GM12873 (cell line): ENCODE data around the gene MTERF4.

Experiments
- TF ChIP-seq, protein P1 (sequence below): IDR thresholded peaks from 2 replicates; pipeline ENCODE4 v1.5.1; 2012; ENCODE audit warnings: low read depth, mild to moderate bottlenecking, moderate library complexity, low read length, control low read depth; ENCODE audit not compliant: insufficient read depth; ENCODE audit errors: missing control alignments

Gene MTERF4

DNA sequence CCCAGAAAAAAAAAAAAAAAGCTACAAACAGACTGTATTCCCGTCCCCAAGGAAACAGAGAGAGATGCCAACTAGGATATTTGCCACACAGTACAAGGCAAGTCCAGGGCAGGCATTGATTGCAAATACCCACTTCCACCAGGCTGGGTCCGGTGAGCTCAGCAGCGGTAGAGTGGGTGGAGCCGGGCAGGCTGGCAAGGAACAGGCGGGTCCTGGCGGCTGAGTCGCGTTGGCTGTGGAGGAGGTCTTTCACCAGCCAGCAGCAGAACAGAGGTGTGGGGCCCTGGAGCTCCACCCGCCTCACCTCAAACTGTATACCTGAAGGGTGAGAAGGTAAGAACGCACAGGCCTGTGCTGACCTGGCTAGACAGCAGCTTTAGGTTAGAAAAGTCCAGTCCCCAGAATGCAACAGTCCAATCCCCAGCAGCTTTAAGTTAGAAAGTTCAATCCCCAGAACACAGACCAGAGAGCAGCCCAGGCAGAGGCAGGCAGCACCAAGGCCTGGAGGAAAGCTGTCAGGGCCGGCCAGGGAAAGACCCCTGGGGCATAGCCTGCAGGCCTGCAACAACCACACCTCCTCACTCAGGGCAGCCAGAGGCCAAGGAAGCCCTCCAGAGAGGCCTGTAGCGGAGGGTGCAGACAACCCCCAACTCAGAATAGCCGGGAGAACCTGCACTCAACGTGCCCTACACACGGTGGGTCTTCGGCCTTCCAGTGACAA, 21.9 kb upstream of the MTERF4 start:
- TF ChIP-seq, protein P1, sequence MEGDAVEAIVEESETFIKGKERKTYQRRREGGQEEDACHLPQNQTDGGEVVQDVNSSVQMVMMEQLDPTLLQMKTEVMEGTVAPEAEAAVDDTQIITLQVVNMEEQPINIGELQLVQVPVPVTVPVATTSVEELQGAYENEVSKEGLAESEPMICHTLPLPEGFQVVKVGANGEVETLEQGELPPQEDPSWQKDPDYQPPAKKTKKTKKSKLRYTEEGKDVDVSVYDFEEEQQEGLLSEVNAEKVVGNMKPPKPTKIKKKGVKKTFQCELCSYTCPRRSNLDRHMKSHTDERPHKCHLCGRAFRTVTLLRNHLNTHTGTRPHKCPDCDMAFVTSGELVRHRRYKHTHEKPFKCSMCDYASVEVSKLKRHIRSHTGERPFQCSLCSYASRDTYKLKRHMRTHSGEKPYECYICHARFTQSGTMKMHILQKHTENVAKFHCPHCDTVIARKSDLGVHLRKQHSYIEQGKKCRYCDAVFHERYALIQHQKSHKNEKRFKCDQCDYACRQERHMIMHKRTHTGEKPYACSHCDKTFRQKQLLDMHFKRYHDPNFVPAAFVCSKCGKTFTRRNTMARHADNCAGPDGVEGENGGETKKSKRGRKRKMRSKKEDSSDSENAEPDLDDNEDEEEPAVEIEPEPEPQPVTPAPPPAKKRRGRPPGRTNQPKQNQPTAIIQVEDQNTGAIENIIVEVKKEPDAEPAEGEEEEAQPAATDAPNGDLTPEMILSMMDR = no peak

DNA sequence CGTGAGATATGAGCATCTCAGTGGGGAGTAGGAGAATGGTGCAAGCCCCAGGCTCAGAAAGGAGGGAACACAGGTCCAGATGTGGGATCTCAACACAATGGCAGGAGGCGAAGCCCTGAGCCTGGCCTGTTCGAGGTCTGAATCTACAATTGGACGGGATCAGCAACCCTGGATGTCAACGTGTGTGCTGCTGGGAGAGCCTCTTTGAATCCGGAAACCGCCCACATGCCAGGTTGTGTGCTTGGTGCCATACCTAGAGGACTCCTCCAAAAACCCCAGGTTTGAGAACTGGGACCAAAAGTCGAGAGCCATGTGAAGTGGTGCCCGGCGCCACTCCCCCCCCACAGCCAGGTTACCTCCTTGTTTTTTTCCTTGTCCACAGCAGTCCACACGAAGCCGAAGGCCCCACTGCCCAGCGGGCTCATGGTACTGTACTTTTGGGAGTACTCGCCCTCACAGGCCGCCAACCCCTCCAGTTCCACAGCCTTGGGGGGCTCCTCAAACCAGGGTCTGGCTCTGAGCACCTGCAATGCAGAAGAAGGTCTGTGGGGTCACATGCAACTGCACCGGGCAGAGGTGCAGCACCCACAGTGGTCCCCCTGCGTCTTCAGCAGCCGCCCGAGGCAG, 20.4 kb upstream of the MTERF4 start:
- TF ChIP-seq, protein P1 = no peak

DNA sequence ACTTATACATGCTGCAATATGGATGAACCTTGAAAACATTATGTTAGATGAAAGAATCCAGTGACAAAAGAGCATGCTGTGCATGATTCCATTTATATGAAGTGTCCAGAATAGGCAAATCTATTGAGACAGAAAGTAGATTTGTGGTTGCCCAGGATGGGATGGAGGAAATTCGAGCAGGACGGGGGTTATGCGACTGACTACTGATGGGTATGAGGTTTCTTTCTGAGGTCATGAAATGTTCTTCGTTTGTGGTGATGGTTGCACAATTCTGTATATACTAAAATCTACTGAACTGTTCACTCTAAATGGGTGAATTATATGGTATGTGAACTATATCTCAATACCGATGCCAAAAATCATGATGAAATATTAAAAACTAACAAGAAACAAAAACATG, 18.9 kb upstream of the MTERF4 start:
- TF ChIP-seq, protein P1 = no peak

DNA sequence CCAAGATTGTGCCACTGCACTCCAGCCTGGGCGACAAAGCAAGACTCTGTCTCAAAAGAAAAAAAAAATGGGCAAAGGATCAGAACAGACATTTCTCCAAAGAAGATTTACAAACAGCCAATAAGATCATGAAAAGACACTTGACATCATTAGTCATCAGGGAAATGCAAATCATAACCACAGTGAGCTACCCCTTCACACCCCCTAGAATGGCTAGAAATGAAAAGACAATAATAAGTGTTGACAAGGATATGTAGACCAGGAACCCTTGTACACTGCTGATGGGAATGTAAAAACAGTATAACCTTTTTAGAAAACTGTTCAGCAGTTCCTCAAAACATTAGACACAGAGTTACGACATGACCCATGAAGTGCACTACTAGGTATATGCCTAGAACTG, 18.4 kb upstream of the MTERF4 start:
- TF ChIP-seq, protein P1 = no peak

DNA sequence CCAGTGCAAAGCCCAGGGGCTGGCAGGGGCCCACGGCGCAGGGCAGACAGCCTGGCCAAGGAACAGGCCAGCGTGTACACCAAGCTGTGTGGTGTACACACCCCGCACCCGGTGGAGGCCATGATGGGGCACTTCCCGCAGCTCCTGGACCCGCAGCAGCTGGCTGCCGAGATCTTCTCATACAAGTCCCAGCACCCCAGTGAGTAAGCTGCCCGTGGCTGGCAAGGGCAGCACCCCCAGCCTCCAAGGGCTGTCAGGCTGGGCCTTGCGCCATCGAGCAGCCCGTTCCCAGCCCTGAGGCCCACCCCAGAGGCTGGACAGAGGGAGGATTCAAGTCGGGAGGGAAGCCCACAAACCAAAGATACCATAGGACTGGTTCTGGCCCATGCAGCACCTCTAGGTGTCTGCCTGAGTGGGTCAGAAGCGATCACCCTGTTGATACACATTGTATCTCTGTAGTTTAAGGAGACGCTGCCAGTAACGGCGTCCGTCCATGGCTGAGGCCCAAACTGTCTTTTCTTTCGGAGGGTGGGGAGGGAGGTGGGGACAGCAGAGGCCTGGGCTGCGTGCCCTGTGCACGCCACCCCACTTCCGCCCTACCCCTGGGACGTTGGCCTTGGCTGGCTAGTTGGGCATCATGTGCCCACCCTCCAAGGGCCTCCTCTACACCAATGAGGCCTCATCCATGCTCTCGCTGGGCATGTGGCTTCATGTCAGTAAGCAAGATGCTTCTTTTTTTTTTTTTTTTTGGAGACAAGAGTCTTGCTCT, 16.8 kb upstream of the MTERF4 start:
- TF ChIP-seq, protein P1 = no peak

DNA sequence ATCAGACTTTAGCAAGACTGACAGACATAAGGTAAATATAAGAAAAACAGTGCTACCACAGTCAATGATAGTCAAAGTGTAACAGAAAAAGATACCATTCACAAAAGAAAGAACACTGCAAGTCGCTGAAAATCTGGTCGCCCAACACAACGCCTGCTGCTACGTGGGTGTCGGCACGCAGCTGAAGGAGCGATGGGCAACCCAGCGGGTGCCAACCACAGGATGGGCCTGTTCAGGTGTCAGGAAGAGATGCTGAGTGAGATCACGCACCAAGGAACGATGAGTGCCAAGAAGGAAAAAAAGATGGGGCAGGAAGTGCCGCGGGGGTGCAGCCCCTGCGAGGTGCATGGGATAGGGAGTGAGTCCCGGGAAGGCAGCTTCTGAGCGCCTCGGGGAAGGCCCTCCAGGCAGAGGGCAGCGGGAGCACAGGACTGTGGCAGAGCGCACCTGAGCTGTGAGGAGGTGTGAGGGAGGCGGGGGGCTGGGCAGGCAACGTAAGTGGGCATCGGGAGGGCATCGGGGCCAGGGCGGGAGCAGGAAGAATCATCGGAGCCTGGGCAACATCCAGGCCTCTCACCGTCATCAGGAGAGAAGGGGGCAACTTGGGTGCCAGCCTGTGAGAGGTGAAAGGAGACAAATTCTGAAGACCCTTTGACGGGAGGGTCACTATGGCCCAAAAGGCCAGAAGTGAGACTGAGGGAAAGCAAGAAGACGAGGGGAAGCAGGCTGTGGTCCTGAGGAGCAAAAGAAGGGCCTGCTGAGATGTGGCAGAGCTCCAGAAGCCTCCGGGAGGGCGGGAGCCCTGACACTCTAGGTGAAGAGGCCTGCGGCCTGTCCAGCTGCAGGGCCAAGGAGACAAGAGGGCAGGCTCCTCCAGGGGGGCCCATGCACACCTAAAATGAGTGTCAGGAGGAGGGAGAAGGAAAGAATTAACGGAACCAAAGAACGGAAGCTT, 14.8 kb upstream of the MTERF4 start:
- TF ChIP-seq, protein P1 = no peak

DNA sequence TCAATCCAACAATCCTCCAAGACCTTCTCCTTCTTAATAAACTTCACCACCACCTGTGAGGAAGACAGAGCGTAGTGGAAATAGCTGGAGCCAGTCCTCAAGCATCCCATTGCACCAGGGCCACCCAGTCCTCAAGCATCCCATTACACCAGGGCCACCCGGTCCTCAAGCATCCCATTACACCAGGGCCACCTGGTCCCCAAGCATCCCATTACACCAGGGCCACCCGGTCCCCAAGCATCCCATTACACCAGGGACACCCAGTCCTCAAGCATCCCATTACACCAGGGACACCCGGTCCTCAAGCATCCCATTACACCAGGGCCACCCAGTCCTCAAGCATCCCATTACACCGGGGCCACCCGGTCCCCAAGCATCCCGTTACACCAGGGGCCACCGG, 13.3 kb upstream of the MTERF4 start:
- TF ChIP-seq, protein P1 = no peak
